ENCODE measurements around the gene NQO1.
"Not testable (repeated sequence)": the region's sequence is repeated elsewhere in the genome, so short reads cannot be mapped to it uniquely, and the experiment has no call there.

NQO1 gene

GRCh38 chr16:69754143-69754468, 27.7 kb upstream of the NQO1 start:
- Mint-ChIP-seq H3K4me3 (peak overlapping the region; percentile 100), H3K27me3 (no peaks in the 10 kb centered on the region)

GRCh38 chr16:69748694-69749345, 22.5 kb upstream of the NQO1 start:
- H3K9me3 Mint-ChIP-seq, result no peaks in the 10 kb centered on the region
- peaks cover 24% of the 10 kb centered on the region for H3K4me1 Mint-ChIP-seq (ENCODE audit: low read depth)
- H3K4me3 Mint-ChIP-seq, result no peak overlapping the region
- H3K36me3 Mint-ChIP-seq (ENCODE audit: low read depth), result peaks cover 81% of the 10 kb centered on the region
- H3K27ac Mint-ChIP-seq, result peak overlapping the region; percentile 0
- H3K27me3 Mint-ChIP-seq, result no peaks in the 10 kb centered on the region

More at GRCh38 chr16:69754143-69754468, 27.7 kb upstream of the NQO1 start:
- no peaks in the 10 kb centered on the region for H3K9me3 Mint-ChIP-seq
- peak overlapping the region; percentile 100 for H3K27ac Mint-ChIP-seq
- peaks cover 26% of the 10 kb centered on the region for H3K4me1 Mint-ChIP-seq (ENCODE audit: low read depth)
- peaks cover 38% of the 10 kb centered on the region for H3K36me3 Mint-ChIP-seq (ENCODE audit: low read depth)

GRCh38 chr16:69747115-69747514, 20.8 kb upstream of the NQO1 start:
- Mint-ChIP-seq H3K9me3 (no peaks in the 10 kb centered on the region), H3K36me3 (ENCODE audit: low read depth) (peaks cover 84% of the 10 kb centered on the region), H3K27ac (no peak overlapping the region), H3K4me3 (no peak overlapping the region), H3K4me1 (ENCODE audit: low read depth) (peaks cover 10% of the 10 kb centered on the region), H3K27me3 (no peaks in the 10 kb centered on the region)

- no peak overlapping the region for H3K4me3 Mint-ChIP-seq
- peaks cover 13% of the 10 kb centered on the region for H3K4me1 Mint-ChIP-seq (ENCODE audit: low read depth)
- H3K27ac Mint-ChIP-seq, result no peak overlapping the region
- no peaks in the 10 kb centered on the region for H3K9me3 Mint-ChIP-seq
- no peaks in the 10 kb centered on the region for H3K27me3 Mint-ChIP-seq
- peaks cover 83% of the 10 kb centered on the region for H3K36me3 Mint-ChIP-seq (ENCODE audit: low read depth)
These were observed 19.6 kb upstream of the NQO1 start for GRCh38 chr16:69745959-69746358.

GRCh38 chr16:69745232-69745612, 18.9 kb upstream of the NQO1 start:
- H3K36me3 Mint-ChIP-seq (ENCODE audit: low read depth), result peaks cover 81% of the 10 kb centered on the region
- H3K27ac Mint-ChIP-seq, result peak overlapping the region; percentile 21

GRCh38 chr16:69744363-69745231, 18.2 kb upstream of the NQO1 start:
- Mint-ChIP-seq H3K4me1 (ENCODE audit: low read depth) (peaks cover 13% of the 10 kb centered on the region), H3K36me3 (ENCODE audit: low read depth) (peaks cover 85% of the 10 kb centered on the region), H3K4me3 (no peak overlapping the region), H3K27ac (peak overlapping the region; percentile 10), H3K9me3 (no peaks in the 10 kb centered on the region), H3K27me3 (no peaks in the 10 kb centered on the region)

More at GRCh38 chr16:69745232-69745612, 18.9 kb upstream of the NQO1 start:
- no peaks in the 10 kb centered on the region for H3K9me3 Mint-ChIP-seq
- H3K4me3 Mint-ChIP-seq, result no peak overlapping the region
- H3K4me1 Mint-ChIP-seq (ENCODE audit: low read depth), result peaks cover 13% of the 10 kb centered on the region
- H3K27me3 Mint-ChIP-seq, result no peaks in the 10 kb centered on the region

GRCh38 chr16:69741951-69742904, 15.9 kb upstream of the NQO1 start:
- Mint-ChIP-seq H3K4me3 (no peak overlapping the region), H3K27ac (no peak overlapping the region), H3K27me3 (no peaks in the 10 kb centered on the region), H3K36me3 (ENCODE audit: low read depth) (peaks cover 66% of the 10 kb centered on the region), H3K4me1 (ENCODE audit: low read depth) (peaks cover 9% of the 10 kb centered on the region), H3K9me3 (no peaks in the 10 kb centered on the region)

- peaks cover 9% of the 10 kb centered on the region for H3K4me1 Mint-ChIP-seq (ENCODE audit: low read depth)
- no peaks in the 10 kb centered on the region for H3K27me3 Mint-ChIP-seq
- peaks cover 62% of the 10 kb centered on the region for H3K36me3 Mint-ChIP-seq (ENCODE audit: low read depth)
- no peaks in the 10 kb centered on the region for H3K9me3 Mint-ChIP-seq
- no peak overlapping the region for H3K4me3 Mint-ChIP-seq
- H3K27ac Mint-ChIP-seq, result no peak overlapping the region
These were observed 15.2 kb upstream of the NQO1 start for GRCh38 chr16:69741519-69741918.

GRCh38 chr16:69732101-69732500, 5.7 kb upstream of the NQO1 start:
- H3K27me3 Mint-ChIP-seq, result no peaks in the 10 kb centered on the region
- no peaks in the 10 kb centered on the region for H3K9me3 Mint-ChIP-seq
- no peak overlapping the region for H3K4me3 Mint-ChIP-seq
- no peaks in the 10 kb centered on the region for H3K36me3 Mint-ChIP-seq (ENCODE audit: low read depth)
- H3K4me1 Mint-ChIP-seq (ENCODE audit: low read depth), result peaks cover 3% of the 10 kb centered on the region
- no peak overlapping the region for H3K27ac Mint-ChIP-seq

GRCh38 chr16:69731280-69731679, 4.9 kb upstream of the NQO1 start:
- not testable (repeated sequence) for H3K9me3 Mint-ChIP-seq; H3K4me3 Mint-ChIP-seq; H3K36me3 Mint-ChIP-seq (ENCODE audit: low read depth); H3K27me3 Mint-ChIP-seq; H3K27ac Mint-ChIP-seq
- H3K4me1 Mint-ChIP-seq (ENCODE audit: low read depth), result peaks cover 11% of the 10 kb centered on the region

- H3K27ac Mint-ChIP-seq; H3K27me3 Mint-ChIP-seq; H3K36me3 Mint-ChIP-seq (ENCODE audit: low read depth); H3K9me3 Mint-ChIP-seq; H3K4me3 Mint-ChIP-seq: not testable (repeated sequence)
- peaks cover 22% of the 10 kb centered on the region for H3K4me1 Mint-ChIP-seq (ENCODE audit: low read depth)
These were observed 2.7 kb upstream of the NQO1 start for GRCh38 chr16:69729030-69729429.

GRCh38 chr16:69727916-69728270, 1.5 kb upstream of the NQO1 start:
- Mint-ChIP-seq H3K4me3 (peak overlapping the region; percentile 93), H3K27me3 (no peaks in the 10 kb centered on the region), H3K4me1 (ENCODE audit: low read depth) (peaks cover 22% of the 10 kb centered on the region), H3K36me3 (ENCODE audit: low read depth) (no peaks in the 10 kb centered on the region), H3K9me3 (no peaks in the 10 kb centered on the region), H3K27ac (no peak overlapping the region)

GRCh38 chr16:69725480-69726312, 664 bp downstream of the NQO1 start:
- Mint-ChIP-seq H3K27ac (peak overlapping the region; percentile 89), H3K36me3 (ENCODE audit: low read depth) (no peaks in the 10 kb centered on the region), H3K4me3 (peak overlapping the region; percentile 93), H3K4me1 (ENCODE audit: low read depth) (peaks cover 22% of the 10 kb centered on the region), H3K9me3 (no peaks in the 10 kb centered on the region), H3K27me3 (no peaks in the 10 kb centered on the region)

GRCh38 chr16:69724981-69725479, 1.3 kb downstream of the NQO1 start:
- Mint-ChIP-seq H3K27me3 (no peaks in the 10 kb centered on the region), H3K4me3 (peak overlapping the region; percentile 93), H3K4me1 (ENCODE audit: low read depth) (peaks cover 22% of the 10 kb centered on the region), H3K9me3 (no peaks in the 10 kb centered on the region), H3K36me3 (ENCODE audit: low read depth) (no peaks in the 10 kb centered on the region), H3K27ac (no peak overlapping the region)

Data from stimulated activated naive CD8-positive, alpha-beta T cell treated with anti-CD3 and anti-CD28 coated beads, Interleukin-15, Interleukin-2, amounts not matched to agents 100 ng/mL and 50 ng/mL, for 24 hours (primary cell).